Inflammatory macrophage treated with lipopolysaccharide for 4 hours (primary cell): Measurements from ENCODE around the gene PCNX1.
"Not testable (repeated sequence)": the region's sequence is repeated elsewhere in the genome, so short reads cannot be mapped to it uniquely, and the experiment has no call there.

Source experiments
- DNase-seq: peaks from one replicate; pipeline ENCODE4 v3.0.0-alpha.2; 2020

PCNX1 gene

GRCh38 chr14:70917633-70918032, 10.4 kb downstream of the PCNX1 start:
- no peak for DNase-seq

GRCh38 chr14:70919774-70920173, 12.5 kb downstream of the PCNX1 start:
- DNase-seq = peak; percentile 51

- DNase-seq = no peak
Observed at GRCh38 chr14:70920608-70921007, 13.3 kb downstream of the PCNX1 start.

GRCh38 chr14:70921669-70922068, 14.4 kb downstream of the PCNX1 start:
- DNase-seq = peak; percentile 71

- DNase-seq = no peak
Observed at GRCh38 chr14:70924521-70924920, 17.3 kb downstream of the PCNX1 start.

GRCh38 chr14:70926235-70926830, 19.1 kb downstream of the PCNX1 start:
- DNase-seq = no peak

- DNase-seq = no peak
Observed at GRCh38 chr14:70931008-70931407, 23.7 kb downstream of the PCNX1 start.

GRCh38 chr14:70934084-70934483, 26.8 kb downstream of the PCNX1 start:
- DNase-seq = peak; percentile 39

GRCh38 chr14:70934502-70935134, 27.4 kb downstream of the PCNX1 start:
- DNase-seq = peak; percentile 94

- DNase-seq = no peak
Observed at GRCh38 chr14:70935135-70935534, 27.9 kb downstream of the PCNX1 start.

GRCh38 chr14:70939693-70940092, 32.4 kb downstream of the PCNX1 start:
- not testable (repeated sequence) for DNase-seq

- DNase-seq = not testable (repeated sequence)
Observed at GRCh38 chr14:70941637-70942341, 34.5 kb downstream of the PCNX1 start.

GRCh38 chr14:70942342-70942706, 35.1 kb downstream of the PCNX1 start:
- DNase-seq = no peak

GRCh38 chr14:70942721-70943120, 35.5 kb downstream of the PCNX1 start:
- not testable (repeated sequence) for DNase-seq

- no peak for DNase-seq
Observed at GRCh38 chr14:70943838-70944237, 36.6 kb downstream of the PCNX1 start.

- DNase-seq = no peak
Observed at GRCh38 chr14:70947739-70948138, 40.5 kb downstream of the PCNX1 start.

- no peak for DNase-seq
Observed at GRCh38 chr14:70952485-70952884, 45.2 kb downstream of the PCNX1 start.

GRCh38 chr14:70954068-70954467, 46.8 kb downstream of the PCNX1 start:
- no peak for DNase-seq

- DNase-seq = peak; percentile 48
Observed at GRCh38 chr14:70955543-70956480, 48.6 kb downstream of the PCNX1 start.

- DNase-seq = no peak
Observed at GRCh38 chr14:70956511-70956910, 49.3 kb downstream of the PCNX1 start.

- DNase-seq = no peak
Observed at GRCh38 chr14:70957710-70958109, 50.5 kb downstream of the PCNX1 start.

GRCh38 chr14:70962935-70963334, 55.7 kb downstream of the PCNX1 start:
- DNase-seq = no peak

GRCh38 chr14:70964492-70964891, 57.2 kb downstream of the PCNX1 start:
- DNase-seq = no peak
